IPS DF 4.7 (cell line): ENCODE data around the gene NOL8.
A peak's percentile ranks its signal among the peaks of the same experiment; 100 is the strongest.

ENCODE experiments used
- DNase-seq: peaks from one replicate; pipeline ENCODE4 v3.0.0-alpha.2; 2013; ENCODE audit warnings: low spot score; ENCODE audit errors: extremely low read depth

NOL8 gene

GRCh38 chr9:92312887-92313623 is 12.1 kb downstream of the NOL8 start:
- no peak for DNase-seq

GRCh38 chr9:92310562-92310961 is 14.6 kb downstream of the NOL8 start:
- no peak for DNase-seq

GRCh38 chr9:92308893-92309292 is 16.3 kb downstream of the NOL8 start:
- no peak for DNase-seq

- DNase-seq = no peak
Observed at GRCh38 chr9:92300936-92301335, 24.2 kb downstream of the NOL8 start.

GRCh38 chr9:92299116-92299515 is 26.0 kb downstream of the NOL8 start:
- no peak for DNase-seq

- no peak for DNase-seq
Observed at GRCh38 chr9:92298036-92298435, 27.1 kb downstream of the NOL8 start.

- no peak for DNase-seq
Observed at GRCh38 chr9:92297611-92298010, 27.5 kb downstream of the NOL8 start.

GRCh38 chr9:92295827-92296258 is 29.3 kb downstream of the NOL8 start:
- no peak for DNase-seq

- no peak for DNase-seq
Observed at GRCh38 chr9:92295240-92295790, 29.8 kb downstream of the NOL8 start.

GRCh38 chr9:92294297-92294676 is 30.9 kb downstream of the NOL8 start:
- no peak for DNase-seq

- peak; percentile 92 for DNase-seq
Observed at GRCh38 chr9:92293452-92294296, 31.5 kb downstream of the NOL8 start, which contains the start of gene IARS1. IARS1 (minus strand) TSS chr9:92293697; CDS start chr9:92289419, 4,278 bp downstream.

- no peak for DNase-seq
Observed at GRCh38 chr9:92293075-92293354, 32.1 kb downstream of the NOL8 start.

GRCh38 chr9:92292338-92293074 is 32.6 kb downstream of the NOL8 start:
- DNase-seq = no peak

- no peak for DNase-seq
Observed at GRCh38 chr9:92291577-92291976, 33.6 kb downstream of the NOL8 start.

- DNase-seq = no peak
Observed at GRCh38 chr9:92290785-92291429, 34.2 kb downstream of the NOL8 start.

- DNase-seq = no peak
Observed at GRCh38 chr9:92289708-92290390, 35.3 kb downstream of the NOL8 start.

- no peak for DNase-seq
Observed at GRCh38 chr9:92279302-92279701, 45.8 kb downstream of the NOL8 start.

GRCh38 chr9:92278110-92278509 is 47.0 kb downstream of the NOL8 start:
- DNase-seq = no peak

- DNase-seq = no peak
Observed at GRCh38 chr9:92276331-92277032, 48.7 kb downstream of the NOL8 start.

GRCh38 chr9:92275541-92275940 is 49.6 kb downstream of the NOL8 start:
- DNase-seq = no peak
